HG02943 (cell line): ENCODE data around the gene ARHGEF35.
A peak's percentile ranks its signal among the peaks of the same experiment; 100 is the strongest.
"Not testable (repeated sequence)": the region's sequence is repeated elsewhere in the genome, so short reads cannot be mapped to it uniquely, and the experiment has no call there.

ENCODE experiments used
- ATAC-seq: cut with Tn5 transposase; IDR thresholded peaks from one replicate; pipeline ENCODE4 v1.9.1; 2021; ENCODE audit warnings: mild to moderate bottlenecking, low read depth, moderate library complexity; ENCODE audit not compliant: unreplicated experiment

ARHGEF35 gene

DNA sequence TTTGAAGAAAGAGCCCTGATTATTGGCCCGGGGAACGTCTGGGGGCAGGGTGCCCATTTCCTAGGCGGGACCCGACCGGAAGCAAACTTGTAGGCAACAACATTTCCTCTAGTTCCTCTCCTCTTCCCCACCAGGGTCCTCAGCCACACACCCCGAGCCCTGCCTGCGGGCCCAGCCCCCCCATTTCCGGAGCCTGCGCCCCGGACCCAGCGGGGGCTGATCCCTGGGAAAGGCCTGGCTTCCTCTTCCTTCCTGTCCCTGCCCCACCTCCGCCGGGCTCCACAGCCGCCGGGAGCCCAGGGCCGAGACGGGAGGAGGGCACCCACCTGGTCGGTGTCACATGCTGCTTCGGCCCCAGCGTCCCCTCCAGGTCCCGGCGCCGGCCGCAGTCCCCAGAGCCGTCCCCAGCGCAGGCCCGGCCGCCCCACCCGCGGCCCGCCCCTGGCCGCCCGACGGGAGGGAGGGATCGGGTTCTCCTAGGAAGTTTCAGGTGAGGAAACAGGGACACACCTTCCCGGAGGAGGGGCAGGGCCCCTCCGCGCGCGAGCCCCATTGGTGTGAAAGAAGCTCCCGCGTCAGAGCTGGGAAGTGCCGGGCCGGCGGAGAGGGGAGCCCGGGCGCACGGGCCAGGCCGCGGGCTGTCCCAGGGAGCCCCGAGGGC, at the start of gene ARHGEF35:
ARHGEF35 (minus strand) TSS at position 622 of the 661 bp plus-strand sequence. CDS start 7,450 bp downstream, outside the sequence.
- peak; percentile 71 for ATAC-seq

DNA sequence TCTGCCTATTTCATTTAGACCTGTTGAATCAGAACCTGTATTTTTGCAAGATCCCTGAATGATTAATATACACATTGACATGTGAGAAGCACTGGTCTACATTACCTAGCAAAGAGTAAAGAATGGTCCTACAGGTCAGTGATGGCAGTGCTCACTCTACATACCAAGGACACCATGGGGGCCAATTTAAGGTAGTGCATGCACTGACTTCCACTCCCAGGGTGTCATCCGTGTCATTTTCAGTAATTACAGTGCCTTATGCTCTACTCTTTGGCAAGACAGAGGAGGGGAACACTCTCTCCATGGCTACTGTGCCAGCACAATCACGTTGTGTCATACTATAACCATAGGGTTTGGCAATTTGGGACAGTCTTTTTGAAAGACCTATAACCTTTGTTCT, 49.7 kb upstream of the ARHGEF35 start:
- not testable (repeated sequence) for ATAC-seq

DNA sequence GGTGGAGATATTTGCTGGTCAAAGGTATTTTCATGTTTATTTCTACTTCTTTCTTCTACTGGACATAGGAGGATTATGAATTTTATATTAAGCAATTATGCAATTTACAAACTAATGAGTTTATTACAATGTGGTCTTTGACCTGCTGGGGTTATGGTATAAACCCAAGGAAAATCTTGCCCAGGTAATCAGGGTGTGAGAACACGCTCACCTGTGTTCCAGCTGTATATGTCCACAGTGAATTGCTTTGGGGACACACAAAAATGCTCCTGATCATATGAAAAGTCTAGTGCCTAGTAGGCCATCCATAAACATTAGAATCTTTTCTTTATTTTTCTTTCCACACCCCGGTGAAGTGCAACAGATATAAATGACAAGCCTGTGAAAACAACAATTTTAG, 43.7 kb upstream of the ARHGEF35 start, which contains the start of gene OR2A42:
OR2A42 (minus strand) TSS at position 241 of the 400 bp plus-strand sequence. CDS start 6,762 bp downstream, outside the sequence.
- not testable (repeated sequence) for ATAC-seq

DNA sequence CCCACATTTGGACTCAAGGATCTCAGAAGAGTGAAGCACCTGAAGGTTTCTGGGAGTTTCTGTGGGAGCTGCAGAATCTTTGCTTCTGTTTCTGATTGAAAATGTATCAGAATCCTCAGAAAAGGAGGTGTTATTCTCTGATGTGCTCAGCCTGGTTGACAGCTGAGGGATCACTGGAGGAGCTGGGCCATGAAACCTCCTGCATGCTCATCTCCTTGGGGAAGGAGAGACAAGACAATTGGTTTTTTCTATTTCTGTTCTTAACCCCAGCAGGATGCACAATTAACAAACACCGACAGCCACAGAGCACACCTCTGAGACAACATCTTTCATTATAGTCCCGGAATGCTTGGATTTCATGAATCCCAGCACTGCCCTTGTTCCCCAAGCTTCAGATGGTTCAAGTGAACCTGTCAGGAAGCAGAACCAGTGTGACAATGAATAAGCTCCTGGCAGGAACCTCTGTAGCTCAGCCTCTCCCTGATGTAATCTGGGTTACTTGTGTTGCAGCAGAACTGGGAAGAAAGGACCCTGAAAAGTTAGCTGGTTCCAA, 43.0 kb upstream of the ARHGEF35 start:
- not testable (repeated sequence) for ATAC-seq

DNA sequence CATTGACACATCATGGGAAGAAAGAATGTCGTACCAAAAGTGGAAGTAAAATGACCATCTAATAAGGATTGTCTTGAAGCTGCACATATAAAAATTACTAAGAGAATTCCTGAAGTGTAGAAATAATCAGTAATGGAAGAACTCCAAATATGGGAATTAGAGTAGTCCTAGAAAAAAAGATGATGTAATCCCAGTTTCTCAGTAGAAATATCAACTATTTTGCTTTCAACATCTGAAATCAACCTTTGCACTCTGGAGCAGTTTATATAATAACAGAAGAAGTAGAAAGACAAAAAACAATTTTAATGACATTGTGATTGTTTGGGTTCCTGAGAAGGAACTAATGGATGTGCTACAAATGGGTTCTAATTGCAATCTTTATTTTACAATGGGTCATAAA, 37.4 kb upstream of the ARHGEF35 start:
- not testable (repeated sequence) for ATAC-seq

DNA sequence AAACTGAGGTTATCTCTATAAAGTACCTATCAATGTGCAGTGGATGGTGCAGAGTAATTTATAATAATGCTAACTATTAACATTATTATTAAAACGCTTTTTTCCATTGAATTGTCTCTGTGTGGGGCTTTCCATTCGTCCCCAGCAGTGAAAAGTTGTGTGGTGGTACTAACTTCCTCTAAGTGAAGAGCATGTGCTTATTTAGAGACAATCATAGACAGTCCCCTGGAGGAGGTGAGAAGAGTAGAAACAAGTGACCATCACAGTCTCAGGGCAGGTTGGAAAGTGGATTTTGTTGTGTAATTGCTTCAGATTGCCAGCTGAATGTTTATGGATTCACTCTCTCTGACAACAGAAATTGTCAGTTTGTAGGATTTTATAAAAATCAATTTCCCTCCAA, 35.4 kb upstream of the ARHGEF35 start:
- ATAC-seq = not testable (repeated sequence)

DNA sequence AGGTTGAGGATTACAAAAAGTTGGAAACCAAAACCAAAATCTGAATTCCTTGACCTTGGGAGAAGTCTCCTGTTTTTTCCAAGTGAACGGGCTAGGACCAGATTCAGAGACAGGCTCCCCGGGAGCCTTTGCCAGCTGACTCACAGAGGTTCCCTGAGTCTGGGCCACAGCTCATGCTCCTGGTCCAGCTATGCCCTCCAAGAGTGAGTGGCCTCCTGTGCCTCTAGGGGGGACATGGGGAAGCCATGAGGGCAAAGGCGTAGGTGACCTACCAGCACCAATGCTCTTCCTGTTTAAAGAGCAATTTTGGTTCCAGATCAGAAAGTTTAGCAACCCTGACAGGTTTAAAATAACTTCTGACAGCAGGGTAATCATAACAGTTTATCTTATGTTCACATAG, 33.2 kb upstream of the ARHGEF35 start:
- ATAC-seq = not testable (repeated sequence)

DNA sequence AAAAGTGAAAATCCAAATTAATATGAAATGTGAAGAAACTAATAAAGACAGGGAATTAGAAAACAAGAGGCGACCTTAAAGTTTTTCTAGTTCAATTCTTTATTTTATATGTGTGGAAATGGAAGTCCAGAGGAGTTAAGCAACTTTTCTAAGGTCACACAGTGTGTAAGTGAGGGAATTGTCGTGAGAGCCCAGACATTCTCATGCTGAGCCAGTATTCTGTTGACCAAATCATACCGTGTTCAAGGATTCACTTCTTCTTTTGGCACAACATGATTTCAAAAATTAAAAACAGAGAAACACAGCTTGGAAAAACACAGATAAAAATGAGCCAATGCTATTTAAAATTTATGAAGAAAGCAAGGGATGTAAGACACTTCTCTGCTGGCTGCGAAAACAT, 31.2 kb upstream of the ARHGEF35 start:
- not testable (repeated sequence) for ATAC-seq

DNA sequence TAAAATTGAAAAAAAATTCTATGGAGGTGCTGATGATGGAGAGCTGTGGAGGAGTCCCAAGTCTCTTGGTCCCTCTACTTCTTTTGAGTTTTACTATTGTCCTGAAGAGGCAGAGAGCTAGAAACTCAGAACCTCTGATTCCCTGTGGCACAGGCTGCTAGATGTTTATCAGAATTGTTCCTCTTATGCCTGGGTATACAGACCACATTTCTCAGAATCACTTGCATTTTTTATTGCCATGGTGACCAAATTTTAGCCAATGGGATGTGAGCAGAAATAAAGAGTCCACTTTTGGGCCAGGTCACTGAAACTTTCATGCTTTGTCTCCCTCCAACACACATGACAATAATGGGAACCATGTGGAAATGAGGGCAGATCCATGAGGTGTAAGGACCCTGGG, 28.0 kb upstream of the ARHGEF35 start:
- not testable (repeated sequence) for ATAC-seq

DNA sequence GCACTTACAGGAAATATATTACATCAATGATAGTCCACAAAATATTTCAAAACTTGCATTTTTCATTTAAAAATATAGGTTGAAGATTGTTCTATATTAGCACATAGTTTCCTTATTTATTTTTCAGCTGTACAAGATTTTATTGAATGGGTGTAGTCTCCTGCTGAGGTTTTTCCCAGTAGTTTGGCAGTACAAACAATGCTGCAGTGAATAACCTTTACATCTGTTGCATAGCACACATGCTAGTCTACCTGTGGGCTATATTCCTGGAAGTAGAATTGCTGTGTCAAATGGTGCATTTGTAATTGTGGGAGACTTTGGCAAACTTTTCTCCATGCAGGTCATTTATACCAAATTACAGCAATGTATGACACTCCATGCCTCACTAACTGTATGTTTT, 24.9 kb upstream of the ARHGEF35 start:
- not testable (repeated sequence) for ATAC-seq

DNA sequence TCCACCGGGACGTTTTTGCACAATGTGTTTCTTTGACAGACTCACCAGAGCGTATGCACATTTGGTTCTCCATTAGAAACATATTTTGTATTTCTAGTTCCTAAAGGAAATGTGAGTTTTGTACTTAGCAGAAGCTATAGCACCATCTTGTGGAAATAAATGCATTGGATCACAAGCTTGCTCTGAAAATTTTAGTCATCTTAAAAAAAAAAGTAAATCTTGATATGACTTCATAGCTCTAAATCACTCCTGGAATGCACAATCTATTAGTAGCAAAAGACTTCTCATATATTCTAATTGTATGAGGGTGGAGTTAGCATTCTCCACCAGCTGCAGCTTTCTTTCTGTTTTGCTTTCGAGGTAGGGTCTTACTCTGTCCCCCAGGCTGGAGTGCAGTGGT, 23.5 kb upstream of the ARHGEF35 start:
- not testable (repeated sequence) for ATAC-seq

DNA sequence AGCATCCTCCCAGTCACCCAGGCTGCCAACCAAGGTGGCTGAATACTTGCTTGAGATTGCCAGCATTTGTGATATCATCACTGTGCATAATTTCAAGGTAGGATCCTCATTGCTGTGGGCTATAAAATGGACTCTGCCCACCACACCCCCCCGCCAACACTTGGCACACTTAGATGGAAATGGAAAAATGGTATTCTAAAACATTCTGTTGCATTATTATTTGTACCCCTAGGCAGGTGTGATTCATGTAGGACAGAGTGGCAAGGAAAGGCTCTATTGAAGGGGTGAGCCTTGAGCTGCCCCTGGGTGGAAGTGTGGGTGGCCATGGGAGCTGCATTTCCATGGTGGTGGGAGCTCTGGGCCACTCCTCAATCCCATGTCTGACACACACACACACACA, 22.9 kb upstream of the ARHGEF35 start:
- not testable (repeated sequence) for ATAC-seq

DNA sequence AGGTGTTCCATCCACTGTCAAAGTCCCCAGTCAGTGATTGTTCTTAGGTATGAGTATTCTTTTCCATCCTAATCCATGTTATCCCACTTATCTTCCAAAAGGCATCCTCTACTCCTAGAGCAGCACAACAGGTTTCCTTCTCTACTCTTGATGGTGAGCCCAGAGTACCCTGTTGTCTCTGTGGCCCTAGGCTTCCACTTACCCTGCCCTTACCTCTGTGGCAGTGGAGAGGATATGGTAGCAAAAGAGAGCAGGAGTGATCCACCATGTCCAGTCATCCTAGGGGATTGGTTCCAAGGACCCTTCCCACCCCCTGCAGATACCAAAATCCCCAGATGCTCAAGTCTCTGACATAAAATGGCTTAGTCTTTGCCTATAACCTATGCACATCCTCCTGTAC, 21.6 kb upstream of the ARHGEF35 start:
- not testable (repeated sequence) for ATAC-seq

DNA sequence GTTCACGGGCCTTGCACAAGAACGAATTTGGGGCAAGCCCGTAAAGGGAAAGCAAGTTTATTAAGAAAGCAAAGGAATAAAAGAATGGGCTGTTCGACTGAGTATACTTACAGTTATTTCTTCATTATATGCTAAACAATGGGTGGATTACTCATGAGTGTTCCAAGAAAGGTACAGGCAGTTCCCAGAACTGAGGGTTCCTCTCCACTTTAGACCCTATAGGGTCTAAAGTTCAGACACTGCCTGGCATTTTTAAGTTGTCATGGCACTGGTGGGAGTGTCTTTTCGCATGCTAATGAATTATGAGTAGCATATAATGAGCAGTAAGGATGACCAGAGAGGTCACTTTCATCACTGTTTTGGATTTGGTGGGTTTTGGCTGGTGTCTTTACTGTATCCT, 9.7 kb upstream of the ARHGEF35 start:
- not testable (repeated sequence) for ATAC-seq

DNA sequence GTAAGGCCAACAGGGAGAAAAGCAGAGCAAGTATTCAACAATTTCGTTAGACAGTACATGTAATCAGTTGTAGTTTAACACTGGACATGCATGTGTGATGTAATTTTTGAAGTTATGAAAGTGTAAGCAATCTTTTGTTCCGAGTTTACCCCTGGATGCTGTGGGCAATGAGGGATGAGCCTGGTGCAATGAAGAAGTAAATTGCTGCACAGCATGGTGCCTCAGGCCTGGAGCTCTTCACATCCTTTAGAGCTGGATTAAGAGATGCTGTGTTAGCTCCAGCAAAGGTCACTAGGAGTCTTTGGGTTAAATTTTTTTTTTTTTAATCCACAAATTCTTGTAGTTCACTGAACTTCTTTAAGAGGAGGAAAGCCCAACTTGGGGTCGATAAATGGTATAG, 7.5 kb upstream of the ARHGEF35 start:
- not testable (repeated sequence) for ATAC-seq

DNA sequence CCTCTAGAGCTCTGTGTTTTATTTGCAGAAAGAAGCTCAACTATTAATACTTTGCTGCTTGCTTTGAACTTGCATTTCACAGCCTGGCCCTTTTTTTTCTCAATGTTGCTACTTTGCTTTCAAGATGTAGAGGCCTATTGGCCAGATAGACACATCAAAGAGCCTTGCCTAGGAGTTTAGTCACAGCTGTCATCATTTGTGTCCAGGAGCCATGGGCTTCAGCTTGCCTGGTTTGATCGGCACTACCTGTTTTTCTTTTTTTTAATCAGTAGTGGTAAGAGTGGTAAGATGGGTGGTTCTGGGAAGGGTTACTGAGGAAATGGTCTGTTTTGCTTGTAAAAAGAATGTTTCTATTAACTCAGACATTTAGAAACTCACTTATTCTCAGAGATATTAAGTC, 6.3 kb upstream of the ARHGEF35 start:
- not testable (repeated sequence) for ATAC-seq

DNA sequence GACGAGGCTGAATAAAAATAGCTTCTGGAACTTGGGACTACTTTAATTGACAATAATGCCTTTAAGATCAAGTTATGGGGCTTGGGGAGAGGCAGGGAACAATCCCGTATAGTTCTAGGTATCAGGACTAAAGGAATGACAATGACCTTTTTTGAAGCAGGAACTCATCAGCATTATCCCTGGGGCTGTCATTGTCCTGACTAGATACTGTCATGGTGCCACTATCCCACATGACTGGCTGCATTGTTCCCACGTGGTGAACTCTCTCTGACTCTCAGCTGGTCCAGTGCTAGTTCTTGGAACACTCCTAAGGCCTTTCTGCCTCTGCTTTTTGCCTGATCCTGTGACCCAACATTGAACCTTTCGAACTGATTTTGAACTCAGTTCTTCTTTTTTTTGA, 3.3 kb upstream of the ARHGEF35 start:
- ATAC-seq = not testable (repeated sequence)

DNA sequence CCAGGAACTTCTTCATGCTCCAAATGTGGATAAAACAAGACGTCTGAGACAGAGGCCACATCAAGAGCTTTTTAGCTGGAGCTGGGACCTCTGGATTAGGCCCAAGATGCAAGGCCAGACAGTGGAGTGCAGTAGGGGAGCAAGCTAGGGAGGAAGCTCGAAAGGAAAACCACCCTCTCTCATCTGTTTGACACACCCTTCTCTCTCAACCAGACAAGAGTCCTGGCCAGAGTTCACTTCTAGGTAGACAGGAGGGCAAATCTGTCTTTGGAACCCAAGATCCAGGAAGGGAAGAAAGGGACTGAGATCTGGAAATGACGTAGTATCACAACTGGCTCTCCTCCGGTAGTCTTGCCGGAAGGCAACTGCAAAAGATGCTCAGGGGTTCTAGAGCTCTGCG, 1.2 kb downstream of the ARHGEF35 start:
- not testable (repeated sequence) for ATAC-seq

DNA sequence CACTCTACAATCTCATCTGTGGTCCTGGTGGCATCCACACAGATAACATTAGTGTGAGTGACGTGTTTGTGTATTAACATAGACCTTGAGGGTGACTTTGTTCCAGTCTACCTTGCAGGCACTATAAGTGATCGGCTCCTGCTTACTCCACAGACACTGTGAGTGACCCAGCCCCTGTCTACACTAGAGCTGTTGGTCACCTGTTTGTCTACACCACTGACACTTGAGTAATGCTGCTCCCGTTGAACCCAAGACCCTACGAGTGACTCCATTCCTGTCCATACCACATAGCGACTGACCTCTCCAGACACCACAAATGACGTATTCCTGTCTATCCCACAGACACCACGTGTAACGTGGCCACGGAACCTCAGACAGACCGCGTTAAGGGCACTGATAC, 1.9 kb downstream of the ARHGEF35 start:
- not testable (repeated sequence) for ATAC-seq

DNA sequence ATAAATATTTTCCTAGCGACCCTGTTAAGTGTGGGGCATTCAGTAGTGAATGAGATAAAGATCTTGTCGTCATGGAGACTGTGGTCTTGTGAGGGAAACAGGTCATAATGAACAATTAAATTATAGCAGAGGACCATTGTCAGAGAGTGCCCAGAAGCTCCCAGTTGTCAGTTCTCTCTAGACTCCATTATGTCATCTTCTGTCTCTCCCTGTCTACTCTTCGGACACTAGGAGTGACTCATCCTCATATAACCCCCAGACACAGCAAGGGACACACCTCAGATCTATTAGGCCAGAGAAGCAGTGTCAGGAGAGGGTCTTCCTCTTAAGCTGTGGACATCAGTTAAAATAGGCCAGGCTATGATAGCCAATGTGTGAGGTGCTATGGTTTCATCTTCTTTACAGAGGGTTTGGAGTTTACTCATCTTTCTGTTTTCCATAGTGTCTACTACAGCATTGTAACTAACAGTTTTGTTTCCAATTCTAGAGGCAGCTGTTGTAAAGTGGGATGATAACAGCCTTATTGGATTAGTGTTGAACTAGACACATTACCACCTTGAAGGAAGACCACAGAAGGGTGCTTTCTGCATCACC, 7.0 kb downstream of the ARHGEF35 start:
- ATAC-seq = not testable (repeated sequence)

DNA sequence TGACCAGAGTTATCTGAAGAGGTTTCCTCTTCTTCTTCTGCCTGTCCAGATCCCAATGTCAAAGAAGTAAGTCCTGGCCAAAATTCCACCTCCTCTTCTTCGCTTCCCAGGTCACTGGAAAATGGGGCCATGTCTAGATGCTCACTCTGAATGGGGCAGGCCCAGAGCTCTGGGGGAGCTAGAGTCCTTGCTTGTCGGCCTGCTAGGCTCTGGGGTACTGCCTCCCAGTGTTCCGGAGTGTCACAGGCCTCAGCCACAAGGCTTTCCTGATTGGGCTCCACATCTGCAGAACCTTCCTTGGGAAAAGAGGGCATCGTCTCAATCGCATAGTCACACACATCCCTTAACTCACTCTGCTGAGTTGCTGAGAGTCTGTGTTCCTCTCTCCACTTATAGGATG, 7.8 kb downstream of the ARHGEF35 start:
- ATAC-seq = not testable (repeated sequence)

DNA sequence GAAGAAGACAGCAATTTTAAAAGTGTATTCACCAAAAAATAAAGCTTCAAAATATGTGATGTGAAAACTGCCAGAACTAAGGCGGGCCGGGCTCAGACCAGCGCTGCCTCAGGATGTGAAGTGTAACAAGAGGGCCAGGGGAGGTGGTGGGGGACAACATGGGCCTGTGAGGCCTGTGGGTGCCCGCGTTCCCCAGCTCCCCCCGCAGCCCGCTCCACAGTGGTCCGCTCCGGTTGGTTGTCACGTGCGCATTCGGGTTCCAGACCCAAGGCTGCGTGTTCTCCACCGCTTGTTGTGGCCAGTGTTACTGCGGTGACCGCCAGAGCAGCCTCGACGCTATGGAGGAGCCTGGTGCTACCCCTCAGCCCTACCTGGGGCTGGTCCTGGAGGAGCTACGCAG, 12.5 kb downstream of the ARHGEF35 start, which contains the start of gene CTAGE4:
CTAGE4 (plus strand) TSS at position 301 of the 400 bp plus-strand sequence; CDS start at position 339, 38 bp downstream.
- not testable (repeated sequence) for ATAC-seq
